Activated T-cell treated with anti-CD3 and anti-CD28 coated beads for 1 hour (primary cell): Measurements from ENCODE around the gene ASTL.

ENCODE experiments used
- DNase-seq: peaks from one replicate; pipeline ENCODE4 v3.0.0-alpha.2; 2020; ENCODE audit warnings: low read depth

ASTL gene

DNA sequence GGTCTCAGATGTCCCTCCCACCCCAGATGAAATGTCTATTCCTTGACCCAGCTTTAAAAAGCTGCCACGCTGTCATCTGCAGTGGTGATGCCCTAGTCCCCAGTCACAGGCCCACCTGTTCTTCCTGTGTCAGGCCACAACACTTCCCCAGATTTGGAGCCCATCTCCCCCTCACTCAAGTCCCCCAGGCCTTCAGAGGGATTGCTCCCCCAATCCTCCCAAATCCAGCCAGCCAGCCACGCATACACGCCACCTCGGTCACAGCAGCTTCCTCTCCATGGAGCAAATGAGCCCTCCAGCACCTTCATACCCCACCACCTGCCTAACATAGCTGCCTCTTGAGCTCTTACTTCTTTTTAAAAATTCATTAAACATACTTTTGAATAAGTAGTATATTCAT, 7.8 kb downstream of the ASTL start:
- DNase-seq, result no peak

DNA sequence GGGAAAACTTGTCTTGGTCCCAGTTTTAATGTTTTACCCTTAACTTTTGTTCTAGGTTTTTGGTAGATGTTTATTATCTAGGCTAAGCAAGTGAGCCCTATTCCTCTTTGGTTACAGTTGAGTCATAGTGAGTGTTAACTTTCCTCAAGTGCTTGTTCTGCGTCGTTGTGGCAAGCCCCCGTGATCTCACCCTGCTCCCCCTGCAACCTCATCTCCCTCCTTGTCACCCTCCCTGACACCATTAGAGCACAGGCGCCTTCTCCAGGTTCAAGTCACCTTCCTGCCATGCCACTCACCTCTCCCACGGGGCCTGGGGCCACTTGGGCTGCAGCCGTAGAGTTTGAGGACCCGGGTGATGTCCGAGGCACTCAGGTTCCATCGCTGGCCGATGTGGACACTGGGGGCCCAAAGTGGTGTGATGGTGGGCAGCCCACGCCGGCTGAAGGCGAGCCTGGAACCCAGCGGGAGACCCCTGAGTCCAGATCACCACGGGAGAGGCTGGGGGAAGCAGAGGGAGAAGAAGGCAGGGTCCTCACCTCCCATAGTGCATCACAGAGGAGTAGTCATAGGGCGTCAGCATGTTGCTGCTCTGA, 8.7 kb downstream of the ASTL start:
- DNase-seq, result no peak

DNA sequence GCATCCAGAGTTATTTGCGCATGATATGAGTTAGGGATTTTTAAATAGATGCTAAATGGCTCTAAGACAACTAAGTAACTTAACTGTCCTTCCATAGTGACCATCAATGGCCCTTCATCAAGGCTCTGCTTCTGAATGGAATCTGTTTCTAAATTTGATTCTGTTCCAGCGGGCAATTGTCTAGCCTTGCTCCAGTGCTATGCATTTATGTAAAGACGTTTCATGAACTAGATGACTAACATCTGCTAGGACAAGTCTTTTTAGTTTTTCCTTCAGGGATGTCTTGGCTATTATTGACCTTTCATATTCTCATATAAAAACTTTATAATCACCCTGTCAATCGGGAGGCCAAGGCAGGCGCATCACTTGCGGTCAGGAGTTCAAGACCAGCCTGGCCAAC, 9.8 kb downstream of the ASTL start:
- DNase-seq, result no peak

DNA sequence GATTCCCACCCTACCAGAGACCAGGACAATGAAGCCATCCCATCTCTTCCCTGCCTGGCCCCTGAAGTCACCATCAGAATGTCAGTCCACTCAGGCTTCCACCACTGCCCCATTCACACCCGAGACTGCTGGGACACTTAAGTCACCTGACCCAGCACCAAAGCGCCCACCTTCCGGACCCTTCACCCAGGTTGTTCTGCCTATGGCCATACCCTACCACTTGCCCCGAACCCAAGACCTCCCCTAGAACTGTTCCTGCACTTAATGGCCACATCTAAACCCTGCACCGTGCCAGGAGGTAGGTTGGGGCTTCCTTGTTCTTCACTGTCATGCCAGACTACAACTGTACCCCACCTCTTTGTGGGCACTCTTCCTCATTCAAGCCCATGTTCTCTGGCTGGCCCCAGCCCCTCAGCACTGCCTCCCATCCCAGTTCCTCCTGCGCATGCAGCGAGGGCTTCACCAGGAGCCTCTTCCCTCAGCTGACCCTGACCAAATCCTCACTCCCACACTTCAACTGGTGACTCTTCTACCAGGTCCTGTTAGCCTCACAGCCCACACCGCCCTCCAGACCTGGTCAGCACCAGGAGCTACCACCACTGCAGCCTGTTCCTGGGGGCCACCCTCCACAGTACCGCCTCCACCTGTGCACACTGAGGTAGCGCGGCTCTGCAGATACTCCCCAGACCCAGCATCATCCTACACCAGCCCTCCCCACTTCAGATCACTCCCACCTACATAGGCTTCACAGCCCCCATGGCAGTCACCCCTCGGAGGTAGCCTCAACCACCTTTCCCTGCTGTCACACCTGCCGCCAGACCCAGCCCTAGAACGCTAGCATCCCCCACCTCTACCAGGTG, 13.7 kb downstream of the ASTL start:
- no peak for DNase-seq

DNA sequence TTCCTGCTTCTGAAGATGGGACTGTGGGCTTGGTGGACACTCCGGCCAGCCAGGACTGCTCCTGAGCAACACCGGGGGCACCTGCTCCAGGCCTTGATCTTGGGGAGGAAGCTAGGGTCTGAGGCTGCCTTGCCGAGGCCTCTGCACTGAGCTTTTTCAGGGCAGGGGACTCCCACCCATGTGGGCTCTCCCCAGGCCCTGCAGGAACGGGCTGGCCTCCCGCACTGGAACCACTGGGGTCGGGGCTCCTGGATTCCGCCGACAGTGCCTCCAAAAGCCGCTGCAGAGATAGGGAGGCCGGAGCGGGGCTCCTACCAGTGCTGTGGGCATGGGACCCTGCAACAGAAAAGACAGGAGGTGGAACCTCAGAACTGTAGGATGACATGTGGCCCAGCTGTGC, 14.4 kb downstream of the ASTL start:
- DNase-seq, result no peak

DNA sequence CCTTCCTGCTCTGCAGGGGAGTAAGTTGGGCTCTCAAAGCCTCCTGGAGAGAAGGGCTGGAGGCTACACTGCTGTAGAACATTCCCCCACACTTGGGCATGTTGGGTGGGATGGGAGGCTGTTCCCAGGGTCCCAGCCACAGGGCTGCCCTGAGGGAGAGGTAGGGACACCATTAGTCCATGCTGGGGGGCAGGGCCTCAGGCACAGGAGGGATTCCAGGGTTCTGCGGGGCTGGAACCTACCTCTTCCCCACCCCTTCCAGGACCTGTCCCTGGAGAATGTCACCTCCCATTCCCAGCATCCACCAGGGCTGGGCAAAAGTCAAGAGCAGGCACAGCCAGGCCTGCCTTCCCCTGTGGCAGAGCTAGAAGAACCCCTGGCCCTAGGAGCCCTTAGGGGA, 15.0 kb downstream of the ASTL start:
- no peak for DNase-seq

DNA sequence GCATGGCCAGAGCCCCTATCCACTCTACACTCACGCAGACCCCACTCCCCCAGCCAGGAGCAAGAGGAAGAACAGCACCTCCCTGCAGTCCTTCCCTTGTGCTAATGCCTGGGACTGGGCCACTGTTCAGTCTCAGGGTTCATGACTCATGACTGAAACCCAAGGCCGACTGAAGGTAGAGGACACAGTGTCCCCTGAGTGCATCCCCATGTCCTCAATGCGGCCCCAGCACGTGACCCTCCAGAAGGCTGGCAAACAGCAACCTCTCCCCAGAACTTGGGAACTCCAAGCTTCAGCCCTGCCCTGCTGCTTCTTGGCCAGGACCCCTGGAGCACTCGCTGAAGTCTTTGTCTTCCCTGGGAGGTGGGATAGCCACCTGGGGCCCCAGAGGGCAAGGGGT, 15.9 kb downstream of the ASTL start:
- no peak for DNase-seq

DNA sequence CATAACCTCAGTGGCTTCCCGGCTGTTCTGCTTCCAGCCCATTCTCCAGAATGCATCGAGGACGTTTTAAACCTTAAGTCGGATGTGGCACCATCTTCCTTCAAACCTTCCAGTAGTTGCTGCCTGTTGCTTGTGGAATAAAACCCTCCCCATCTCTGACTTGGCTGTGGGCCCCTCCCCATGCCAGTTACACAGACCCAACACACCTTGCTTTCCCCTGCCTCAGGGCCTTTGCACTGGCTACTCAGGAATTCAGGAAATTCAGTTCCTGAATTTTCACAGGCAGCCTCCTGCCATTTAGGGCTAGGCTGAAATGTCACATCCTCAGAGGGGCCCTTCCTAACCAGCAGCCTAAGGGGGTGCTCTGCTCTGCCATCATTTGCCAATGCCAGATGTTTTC, 16.9 kb downstream of the ASTL start:
- no peak for DNase-seq

DNA sequence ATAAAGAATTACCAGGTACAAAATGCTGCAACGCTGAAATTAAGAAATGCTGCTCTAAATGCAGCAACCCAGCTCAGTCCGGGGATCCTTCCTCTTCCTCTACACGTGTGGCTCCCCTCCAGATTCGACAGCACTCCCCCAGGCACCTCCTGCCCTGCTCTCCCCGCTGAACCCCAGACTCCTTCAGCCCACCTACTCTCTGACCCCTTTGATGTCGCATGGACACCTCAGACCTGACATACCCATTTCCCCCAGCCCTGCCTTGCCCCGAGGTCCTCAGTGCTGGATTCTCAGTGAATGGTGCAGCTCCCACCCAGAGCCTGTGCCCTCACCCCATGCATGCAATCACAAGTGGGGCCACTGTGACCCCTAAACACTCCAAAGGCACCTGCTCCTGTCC, 17.3 kb downstream of the ASTL start:
- no peak for DNase-seq

DNA sequence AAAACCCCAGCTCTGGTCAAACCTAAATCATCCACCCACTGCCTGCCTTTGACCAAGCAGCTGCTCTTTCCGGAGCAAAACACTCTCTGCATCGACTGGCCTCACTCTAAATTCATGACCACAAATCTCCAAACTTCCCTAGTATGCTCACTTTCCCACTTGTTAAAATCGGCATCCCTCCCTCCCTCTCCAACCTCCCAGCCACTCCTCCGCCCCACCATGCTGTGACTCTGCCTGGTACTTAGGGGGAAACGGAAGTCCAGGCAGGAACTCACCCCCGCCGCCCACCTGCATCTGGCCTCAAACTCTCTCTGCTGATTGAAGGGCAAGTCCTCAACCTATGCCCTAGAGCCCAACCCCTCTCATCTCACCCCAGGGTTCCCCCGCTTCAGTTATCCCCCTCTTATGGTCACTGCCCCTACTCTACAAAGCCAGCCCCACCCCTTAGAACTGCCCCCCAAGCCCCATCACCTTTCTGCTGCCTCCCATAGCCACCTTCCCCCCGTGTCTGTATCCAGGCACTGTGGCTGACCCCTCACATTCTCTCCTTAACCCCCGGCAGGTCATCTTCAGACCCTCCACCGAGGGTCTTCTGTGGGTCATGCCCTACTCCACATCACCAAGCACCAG, 18.1 kb downstream of the ASTL start:
- no peak for DNase-seq

DNA sequence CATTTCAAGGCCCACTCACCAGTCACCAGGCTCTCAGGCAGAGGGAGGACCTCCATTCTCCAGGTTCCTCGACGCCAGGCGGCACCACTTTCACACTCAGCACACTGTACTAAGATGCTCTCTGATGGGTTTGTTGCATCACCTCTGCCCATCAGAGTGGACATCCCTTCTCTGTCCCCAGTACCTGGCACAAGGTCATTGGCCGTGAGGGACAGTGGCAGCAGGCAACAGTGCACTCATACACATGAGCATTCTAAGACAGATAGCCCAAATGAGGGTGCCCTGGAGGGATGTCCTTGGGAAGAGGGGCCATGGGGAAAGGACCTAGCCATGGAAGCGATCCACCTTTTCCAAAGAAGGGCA, 18.9 kb downstream of the ASTL start:
- no peak for DNase-seq

DNA sequence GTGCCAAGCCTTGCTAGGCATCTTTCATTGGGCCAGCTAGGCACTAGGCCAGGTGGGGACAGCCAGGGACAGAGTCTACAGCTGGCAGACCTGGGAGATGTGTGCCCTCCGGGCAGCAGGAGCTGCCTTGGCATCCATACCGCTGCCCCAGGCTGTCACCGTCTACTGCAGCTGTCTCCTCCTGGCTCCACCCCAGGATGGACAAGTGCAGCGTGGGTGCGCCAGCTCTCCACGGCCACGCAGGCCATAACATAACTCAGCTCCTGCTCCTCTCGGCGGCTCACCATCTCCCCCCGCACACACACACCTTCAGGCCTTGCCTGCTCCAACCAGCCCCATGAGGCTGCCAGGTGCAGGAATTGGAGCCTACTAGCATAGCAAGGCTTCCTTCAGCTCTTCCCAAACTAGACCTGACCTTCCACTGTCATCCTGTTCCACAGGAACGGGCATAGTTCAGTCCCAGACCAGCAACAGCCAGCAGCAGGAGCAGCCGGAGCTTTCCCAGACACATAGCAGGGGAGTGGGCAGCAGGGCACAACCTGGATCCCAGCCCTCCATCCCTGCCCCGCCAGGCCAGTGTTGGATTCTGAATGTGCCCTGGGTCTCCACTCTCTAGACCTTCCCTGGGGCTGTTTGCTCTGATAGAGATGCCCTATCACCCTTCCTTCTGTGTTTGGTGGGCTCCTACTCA, 19.5 kb downstream of the ASTL start:
- no peak for DNase-seq

DNA sequence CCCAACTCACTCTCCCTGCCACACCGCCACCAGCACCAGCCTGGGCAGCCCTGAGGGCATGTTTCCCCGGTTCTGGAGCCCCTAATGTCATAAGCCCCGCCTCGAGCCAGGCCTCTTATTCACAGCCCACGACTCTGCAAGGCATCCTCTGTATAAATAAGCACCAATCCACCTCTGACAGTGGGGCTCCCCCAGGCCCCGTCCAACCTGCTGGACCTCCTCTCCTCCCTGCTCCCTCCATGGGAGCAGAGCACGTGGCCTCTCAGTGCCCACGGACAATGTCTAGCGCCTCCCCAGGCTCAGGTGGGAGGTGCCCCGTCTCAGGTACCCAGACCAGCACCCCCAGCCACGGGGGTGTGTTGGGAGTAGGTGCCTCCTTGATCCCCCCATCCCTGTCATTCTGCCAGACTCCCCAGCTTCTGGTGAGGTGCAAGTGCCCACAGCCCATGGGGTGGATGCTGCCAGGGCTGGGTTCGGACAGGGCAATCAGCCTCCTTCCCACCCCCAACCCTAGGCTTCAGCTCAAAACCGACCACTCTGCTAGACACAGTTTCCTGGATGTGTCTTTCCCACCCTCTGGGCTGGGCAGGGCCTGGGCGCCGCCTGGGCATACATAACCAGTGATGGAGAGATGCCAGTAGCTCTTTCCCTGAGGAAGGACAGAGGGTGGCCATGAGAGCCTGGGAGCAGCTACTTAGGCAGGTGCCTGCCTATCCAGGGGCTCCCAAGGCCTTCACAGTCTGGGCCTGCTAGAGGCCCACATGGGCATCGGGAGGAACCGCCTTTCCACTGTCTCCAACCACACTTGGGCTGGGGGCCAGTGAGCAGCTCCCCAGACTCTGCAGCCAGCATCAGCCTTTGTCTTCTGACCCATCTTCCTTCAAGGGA, 20.4 kb downstream of the ASTL start:
- no peak for DNase-seq

DNA sequence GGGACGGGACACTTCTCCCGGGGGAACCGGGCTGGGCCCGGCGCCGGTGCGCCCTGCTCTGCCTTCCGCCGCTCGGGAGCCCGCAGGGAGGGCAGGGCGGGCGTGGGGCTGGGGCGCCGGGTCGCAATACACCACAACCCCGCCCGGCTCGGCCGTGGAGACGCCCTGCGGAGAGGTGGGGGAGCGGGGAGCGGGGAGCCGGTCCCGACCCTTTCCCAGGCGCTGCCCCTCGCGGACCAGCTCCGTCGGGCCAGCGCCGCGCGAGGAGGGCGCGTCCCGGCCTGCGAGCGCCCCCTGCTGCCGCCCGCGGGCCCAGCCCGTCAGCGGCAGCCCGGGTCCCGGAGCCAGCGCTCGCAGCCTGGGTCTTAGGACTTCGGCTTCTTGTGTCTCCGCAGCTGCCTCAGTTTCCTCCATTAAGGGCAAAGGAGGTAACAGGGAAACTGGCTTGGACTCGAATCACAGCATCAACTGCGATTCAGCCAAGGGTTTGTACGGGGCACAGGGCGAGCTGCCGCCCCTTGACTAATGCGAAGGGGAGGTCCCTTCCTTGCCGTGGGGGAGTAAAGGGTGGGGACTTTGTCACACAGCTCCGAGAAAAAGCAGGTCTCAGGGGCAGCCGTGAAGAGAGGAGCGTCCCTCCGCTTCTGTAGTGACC, 21.3 kb downstream of the ASTL start:
- DNase-seq, result peak; percentile 51

DNA sequence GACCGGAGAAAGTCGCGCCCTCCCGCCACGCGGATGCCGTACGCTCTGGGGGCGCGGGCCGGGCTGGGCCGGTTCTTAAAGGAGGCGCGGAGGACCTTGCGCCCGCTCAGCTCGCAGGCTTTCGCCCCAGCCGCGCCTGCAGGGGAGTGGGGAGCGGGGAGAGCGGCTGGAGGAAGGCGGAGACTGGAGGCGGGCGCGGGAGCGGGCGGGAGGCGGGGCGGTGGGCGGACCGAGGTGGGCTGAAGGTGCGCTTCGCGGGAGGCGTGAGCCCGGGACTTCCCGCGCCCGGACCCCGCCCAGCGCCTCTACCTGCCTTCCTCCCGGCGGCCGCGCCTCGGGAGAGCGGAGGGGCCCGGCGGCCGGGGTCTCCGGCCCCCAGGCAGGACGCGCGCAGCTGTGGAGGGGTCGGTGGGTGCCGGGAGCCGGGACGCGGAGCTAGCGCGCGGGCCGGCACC, 21.9 kb downstream of the ASTL start, which contains the start of gene ADRA2B:
TSS of gene ADRA2B (minus strand) at position 148 of the 455 bp plus-strand sequence. CDS start 422 bp downstream, outside the sequence.
- peak; percentile 69 for DNase-seq

DNA sequence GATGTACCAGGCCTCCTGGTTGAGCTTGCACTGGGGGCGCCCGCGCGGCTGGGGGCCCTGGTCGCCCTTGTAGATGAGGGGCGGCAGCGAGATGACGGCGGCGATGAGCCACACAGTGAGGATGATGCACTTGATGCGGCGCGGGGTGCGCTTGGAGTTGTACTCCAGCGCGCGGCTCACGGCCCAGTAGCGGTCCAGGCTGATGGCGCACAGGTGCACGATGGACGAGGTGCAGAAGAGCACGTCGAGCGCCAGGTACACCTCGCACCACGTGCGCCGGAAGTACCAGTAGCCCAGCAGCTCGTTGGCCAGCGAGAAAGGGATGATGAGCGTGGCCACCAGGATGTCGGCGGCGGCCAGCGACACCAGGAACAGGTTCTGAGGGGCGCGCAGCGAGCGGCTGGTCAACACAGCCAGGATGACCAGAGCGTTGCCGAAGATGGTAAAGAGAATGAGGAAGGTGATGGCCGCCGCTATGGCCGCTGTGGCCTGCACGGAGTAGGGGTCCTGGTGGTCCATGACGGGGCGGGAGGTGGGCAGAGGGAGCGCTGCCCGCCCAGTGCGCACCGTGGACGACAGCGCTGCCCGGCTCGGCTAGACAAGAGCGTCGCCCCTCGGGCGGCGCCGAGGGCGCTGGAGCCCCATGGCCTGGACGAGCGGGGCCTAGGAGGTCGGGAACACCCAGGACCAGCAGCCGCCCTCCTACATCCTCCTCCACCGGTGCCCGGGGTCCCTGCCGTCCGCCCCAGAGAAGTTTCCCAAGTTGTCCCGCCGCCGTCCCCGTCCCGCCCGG, 22.5 kb downstream of the ASTL start:
- no peak for DNase-seq

DNA sequence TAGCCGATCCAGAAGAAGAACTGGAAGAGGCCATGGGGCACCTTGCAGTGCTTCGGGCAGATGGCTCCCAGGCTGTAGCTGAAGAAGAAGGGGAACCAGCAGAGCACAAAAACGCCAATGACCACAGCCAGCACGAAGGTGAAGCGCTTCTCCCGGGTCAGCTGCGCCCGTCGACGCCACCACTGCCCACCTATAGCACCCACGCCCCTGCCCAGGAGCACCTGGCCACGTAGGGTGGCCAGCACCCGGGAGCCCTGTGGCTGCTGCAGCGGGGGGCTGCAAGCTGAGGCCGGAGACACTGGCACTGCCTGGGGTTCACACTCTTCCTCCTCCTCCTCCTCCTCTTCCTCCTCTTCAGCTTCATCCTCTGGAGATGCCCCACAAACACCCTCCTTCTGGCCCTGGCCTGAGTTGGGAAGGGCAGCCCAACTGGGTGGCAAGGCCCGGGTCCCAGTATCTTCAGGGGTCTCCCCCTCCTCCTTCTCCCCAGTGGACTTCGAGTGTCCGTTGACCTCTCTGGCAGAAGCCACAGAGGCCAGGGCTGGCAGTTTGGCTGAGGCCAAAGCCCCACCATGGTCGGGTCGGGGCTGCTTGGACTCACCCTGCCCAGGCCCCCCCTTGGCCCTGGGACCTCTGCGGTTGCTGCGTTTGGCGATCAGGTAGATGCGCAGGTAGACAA, 23.3 kb downstream of the ASTL start:
- DNase-seq, result no peak

DNA sequence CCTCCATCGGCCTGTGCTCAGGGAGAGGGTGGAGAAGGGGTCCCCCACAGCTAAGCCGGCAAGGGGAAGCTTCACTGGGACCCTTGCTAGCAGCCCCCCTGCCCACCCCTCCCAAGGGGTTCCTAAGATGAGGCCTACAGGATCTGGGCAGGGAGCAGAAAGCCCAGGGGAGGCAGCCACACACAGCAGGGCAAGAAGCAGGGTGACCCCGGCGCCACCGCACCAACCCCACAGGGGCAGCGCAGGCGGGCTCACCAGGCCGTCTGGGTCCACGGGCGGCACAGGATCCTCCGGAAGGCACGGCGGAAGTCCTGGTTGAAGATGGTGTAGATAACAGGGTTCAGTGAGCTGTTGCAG, 23.8 kb downstream of the ASTL start:
- no peak for DNase-seq

DNA sequence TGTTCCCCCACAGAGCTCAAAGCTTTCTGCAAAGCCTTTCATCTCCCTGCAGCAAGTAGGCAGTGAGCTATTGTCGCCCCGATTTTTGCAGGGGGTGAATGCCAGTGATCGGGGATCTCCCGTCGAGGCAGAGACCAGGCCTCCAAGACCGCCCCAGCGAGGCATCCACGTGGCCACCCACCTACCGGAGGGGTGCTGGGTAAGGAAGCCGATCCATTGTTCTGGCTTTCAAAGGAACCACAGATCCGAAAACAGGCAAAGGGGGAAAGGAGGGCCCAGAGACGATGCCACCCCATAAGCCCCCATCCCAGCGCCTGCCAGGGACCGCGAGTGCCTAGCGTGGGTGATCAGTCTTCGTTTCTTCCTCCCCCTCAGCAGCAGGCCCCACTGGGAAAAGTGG, 24.4 kb downstream of the ASTL start:
- DNase-seq, result no peak

DNA sequence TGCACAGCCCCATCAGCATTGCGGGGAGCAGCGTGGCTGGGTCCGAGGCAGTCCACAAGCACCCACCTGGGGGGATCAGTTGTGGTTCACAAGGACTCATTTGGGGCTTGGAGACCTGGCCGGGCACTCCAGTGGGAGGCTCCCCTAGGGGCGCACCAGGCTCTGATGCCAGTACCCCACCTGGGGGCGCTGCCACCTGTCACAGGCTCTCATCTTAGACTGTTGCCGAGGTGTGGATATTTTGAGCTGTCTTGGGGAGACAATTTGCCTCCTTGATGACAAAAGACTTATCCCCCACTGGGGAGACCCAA, 25.0 kb downstream of the ASTL start:
- no peak for DNase-seq
